ENCODE results near the gene TSTD2.
"Not testable (repeated sequence)": the region's sequence is repeated elsewhere in the genome, so short reads cannot be mapped to it uniquely, and the experiment has no call there.

TSTD2 gene

DNA sequence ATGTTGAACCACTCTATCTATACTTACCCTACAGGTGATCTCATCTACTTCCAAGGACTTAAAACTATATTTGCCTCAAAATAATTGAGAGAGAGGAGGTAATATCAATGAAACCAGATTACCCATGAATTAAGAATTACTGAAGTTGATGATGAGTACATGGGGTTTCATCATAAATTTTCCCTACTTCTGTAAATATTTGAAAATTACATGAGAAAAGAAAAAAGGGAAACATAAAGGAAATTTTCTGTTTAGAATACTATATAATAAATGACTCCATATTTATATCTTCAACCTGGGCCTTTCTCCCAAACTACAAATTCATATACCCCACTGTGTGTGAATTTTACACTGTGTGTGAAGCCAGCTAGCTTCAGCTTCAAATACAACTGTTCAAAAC lies 2.6 kb downstream of the TSTD2 start:
- DNase-seq (ENCODE audit: low read depth): no peak

DNA sequence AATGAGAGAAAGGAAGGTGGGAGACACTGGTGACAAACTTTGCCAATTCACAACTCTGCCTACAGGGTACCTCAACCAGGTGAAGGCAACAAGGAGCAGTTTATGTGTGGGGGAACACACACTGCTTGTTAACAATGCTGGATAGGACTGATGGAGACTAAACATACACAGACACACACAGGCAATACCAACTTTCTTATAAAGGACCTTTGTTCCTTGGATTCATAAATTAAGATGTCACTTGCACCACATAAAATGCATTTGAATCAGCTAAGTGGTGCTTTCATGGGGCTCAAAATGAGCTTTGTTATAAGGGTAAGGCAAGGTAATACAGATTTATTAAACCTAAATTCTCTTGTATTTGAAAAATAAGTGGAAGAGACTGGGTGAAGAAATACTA lies 4.0 kb downstream of the TSTD2 start:
- DNase-seq (ENCODE audit: low read depth): no peak

DNA sequence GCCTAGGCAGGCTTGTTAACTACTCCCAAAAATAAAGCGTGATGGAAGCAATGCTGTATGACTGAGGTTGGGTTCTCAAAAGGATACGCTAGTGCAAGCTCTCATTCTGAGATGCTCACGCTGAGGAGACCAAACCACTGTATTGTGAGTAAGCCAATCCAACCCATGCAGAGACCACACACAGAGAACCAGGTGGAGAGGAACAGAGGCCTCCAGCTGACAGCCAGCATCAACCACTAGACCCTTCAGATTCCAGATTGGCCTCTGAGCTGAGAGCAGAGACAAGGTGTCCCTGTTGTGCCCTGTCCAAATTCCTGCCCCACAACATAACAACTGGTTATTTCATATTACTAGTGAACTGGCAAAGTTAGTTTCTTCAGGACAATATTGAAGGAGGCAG lies 4.5 kb downstream of the TSTD2 start:
- DNase-seq (ENCODE audit: low read depth): no peak

DNA sequence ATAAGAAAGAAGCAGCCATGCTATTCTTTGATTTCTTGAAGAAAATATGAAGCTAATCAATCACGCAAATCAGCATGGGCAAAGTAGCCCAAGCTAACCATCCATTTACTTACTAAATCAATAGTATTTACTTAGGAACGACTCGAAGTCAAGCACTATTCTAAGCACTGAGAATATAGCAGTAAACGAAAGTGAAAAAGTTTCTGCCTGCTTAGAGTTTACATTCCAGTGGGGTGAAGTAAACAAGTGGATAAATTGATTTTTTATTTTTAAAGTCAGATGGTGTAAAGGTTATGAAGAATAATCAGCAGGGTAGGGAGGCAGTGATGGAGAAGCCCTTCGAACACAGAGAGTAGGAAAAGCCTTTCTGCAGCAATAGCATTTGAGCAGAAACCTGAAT lies 5.5 kb downstream of the TSTD2 start:
- no peak for DNase-seq (ENCODE audit: low read depth)

DNA sequence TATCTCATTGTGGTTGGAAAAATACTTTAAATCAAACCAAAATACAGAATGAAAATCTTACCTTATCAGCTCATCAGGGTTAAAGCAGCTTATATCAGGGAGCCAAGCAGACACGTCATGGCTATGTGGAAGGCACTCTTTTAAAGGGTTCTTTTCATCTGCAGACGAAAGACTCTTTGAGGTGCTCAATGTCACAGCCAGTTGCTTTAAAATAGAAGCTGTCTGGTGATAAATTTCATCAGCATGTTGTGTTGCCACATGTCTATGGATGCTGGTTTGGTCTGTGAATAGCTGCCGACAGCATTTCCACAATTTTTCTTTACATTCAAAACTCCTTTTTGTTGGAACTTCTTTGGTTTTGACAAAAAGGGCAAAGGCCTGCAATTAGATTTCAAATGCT lies 7.5 kb downstream of the TSTD2 start:
- no peak for DNase-seq (ENCODE audit: low read depth)

DNA sequence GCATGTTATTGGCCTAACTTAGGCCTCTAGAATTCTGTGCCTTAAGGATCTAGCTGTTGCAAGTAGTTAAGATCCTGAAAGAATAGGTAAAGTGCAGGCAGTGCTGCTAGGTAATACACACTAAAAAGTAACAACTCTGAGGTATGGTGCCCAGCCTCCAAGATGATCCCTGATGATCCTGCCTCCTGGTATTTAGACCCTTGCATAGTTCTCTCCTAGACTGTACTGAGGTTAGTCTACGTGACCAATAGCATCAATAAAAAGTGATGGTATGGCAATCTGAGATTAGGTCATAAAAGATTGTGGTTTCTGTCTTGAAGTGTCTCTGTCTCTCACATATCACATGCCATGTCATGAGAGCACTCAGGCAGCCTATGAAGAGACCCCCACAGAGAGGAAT lies 9.2 kb downstream of the TSTD2 start:
- no peak for DNase-seq (ENCODE audit: low read depth)

DNA sequence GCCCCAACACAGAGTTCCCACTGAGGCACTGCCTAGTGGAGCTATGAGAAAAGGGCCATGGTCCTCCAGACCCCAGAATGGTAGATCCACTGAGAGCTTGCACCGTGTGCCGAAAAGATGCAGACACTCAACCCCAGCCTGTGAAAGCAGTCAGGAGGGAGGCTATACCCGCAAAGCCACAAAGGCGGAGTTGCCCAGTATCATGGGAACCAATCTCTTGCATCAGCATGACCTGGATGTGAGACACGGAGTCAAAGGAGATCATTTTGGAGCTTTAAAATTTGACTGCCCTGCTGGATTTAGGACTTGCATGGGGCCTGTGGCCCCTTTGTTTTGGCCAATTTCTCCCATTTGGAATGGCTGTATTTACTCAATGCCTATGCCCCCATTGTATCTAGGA lies 10.7 kb downstream of the TSTD2 start:
- DNase-seq (ENCODE audit: low read depth): not testable (repeated sequence)

DNA sequence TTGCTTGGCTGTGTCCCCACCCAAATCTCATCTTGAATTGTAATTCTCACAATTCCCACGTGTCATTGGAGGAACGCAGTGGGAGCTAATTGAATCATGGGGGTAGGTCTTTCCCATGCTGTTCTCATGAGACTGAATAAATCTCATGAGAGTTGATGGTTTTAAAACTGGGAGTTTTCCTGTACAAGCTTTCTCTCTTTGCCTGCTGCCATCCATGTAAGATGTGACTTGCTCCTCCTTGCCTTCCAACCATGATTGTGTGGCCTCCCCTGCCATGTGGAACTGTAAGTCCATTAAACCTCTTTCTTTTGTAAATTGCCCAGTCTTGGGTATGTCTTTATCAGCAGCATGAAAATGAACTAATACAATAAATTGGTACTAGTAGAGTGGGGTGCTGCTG lies 13.1 kb downstream of the TSTD2 start:
- DNase-seq (ENCODE audit: low read depth): not testable (repeated sequence)

DNA sequence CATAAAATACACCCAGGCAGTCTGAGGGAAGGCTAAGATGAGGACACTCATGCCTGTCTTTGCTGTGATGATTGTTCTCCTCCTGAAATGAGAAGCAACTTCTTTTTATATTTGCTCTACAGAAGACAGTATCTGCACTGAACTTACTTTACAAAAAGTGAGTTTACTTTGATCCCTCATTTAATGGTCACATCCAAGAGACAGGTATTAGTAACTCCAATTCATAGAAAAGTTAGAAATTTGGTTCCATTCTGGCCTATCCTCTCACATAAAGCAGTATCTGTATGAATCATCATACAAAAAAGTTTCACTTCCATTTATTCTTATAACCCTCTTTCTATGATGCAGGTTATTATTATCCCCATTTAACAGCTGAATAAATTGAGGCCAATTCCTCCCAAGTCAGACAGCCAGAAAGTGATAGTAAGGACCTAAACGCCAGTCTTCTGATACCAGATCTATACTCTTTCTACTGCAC lies 15.2 kb downstream of the TSTD2 start:
- DNase-seq (ENCODE audit: low read depth): no peak

DNA sequence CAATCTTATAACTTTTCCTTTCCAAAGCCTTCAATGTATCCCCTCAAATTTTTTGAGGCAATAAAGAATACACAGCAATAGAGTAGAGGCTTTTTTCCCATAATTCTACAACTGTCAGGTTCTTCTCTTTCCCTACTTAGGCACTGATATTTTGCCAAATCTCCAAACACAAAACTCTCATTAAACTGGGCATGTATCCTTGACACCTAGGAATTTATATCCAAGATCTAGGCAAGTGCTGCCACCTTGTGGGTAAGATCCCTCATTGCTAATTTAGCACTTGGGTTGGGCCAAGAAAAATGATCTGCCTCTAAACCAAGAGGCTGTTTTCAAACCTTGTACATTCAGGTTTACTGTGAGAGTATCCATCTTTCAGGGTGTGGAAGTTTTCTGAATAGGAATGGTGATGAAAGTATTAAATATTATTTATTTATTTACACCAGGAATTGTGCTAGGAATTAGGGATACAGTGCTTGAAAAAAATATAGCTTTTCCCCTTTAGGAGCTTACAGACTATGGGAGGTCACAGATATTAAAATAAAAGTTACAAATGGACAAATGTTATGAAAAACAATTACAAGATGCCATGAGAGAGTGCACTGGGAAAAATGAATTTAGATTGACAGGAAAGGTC lies 17.6 kb downstream of the TSTD2 start:
- peak; percentile 38 for DNase-seq (ENCODE audit: low read depth)

DNA sequence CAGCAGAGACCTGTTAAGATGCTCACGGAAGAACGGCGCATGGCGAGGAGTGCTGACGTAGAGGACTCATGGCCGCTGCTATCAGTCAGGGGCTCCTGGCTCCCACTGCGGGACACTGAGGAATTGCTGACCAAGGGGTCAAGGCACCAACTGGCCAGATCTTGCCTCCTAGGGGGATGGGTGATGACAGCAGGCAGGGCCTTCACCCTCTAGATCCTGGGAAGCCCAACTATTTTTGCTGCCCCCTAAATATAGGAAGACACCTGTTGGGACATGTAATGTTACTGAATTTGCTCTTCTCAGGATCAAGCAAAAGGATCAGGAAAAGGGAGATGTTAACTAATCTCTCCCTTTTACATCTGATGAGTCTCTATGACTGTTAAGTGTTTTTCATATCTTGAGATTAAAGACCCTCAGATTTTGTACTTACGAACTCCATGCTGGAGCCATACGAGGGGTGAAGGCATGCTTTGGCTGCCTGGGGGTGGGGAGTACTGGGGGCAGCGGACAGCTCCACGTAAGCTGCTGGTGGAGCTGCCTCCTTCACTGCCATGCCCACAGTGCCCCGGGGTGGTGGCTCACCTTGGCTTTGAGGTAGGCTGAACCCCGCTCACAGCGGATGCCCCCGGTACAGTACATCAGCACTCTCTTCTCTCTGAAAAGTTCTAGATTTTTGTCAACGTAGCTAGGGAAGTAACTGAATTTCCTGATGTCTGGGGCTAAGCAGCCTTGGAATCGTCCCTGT lies 28.1 kb downstream of the TSTD2 start:
- DNase-seq (ENCODE audit: low read depth): no peak

DNA sequence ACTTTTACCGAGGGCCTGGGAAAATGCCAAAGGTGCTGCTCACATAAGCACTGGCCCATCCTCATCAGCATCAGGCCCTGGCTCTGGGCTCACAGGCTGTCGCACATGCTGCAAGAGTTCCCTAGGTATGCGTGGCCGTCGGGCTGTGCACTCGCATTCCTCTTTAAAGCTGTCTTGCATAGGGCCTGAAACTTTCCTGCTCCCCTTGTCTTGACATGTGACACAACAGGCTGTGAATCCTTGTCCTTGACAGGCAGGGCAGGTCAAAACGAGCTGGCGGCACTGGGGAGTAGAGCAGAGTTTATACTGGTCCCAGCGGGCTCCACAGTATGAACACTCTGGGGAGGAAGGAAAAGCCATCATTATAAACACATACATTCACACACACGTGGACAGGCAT lies 30.7 kb downstream of the TSTD2 start:
- DNase-seq (ENCODE audit: low read depth): no peak

DNA sequence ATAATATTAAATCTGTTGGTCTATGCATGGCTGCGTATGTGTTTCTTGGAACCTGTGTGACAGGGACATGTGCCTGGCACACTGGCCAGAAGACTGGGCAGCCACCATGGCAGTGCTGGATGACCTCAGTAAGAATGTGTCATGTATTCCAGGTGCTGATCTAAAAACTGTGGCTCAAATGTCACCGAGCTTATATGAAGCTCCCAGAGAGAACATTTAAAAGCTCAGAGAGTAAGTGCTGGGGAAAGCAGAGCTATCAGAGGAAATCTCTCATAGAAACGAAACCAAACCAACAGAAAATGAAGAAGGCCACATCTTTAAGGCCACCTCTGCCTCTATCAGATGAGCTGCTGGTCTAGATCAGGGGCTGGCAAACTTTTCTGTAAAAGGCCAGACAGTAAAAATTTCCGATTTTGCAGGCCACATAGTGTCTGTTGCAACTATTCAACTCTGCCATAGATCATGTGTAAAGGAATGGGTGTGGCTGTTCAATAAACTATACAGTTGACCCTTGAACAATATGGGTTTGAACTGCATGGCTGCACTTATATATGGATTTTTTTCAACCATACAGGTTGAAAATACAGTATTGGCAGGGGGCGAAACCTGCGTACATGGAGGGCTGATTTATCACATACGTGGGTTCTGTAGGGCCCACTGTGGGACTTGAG lies 31.8 kb downstream of the TSTD2 start:
- no peak for DNase-seq (ENCODE audit: low read depth)

DNA sequence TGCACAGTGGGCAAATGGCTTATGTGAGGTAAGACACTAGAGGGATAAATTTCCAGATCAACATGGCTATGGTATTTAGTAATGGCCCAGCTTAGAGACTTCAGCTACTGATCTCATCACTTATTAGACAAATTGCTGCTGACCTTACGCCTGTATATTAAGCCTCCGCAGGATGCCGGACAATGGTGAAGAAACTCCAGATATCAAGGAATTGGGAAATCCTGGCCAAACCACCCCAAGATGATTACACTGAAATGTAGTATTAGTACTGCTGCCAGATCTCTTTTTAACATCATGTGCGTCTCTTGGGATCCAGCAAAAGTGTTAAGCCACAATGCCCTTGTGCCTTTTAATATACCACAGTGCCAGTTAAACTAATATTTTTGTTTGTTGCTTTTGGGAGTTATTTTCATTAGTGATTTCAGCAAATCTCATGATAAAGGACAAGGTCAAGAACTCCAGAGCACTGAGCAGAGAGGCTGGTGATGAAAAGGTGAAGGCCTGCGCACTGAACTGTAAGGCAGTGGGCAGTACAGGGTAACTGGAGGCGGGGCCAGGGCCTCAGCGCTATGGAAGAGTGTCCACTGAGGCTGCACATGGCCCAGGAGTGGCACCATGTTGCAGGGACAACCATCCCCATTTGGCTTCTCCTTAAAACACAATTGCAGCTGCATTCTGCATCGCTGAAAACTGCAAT lies 32.5 kb downstream of the TSTD2 start:
- DNase-seq (ENCODE audit: low read depth): no peak

DNA sequence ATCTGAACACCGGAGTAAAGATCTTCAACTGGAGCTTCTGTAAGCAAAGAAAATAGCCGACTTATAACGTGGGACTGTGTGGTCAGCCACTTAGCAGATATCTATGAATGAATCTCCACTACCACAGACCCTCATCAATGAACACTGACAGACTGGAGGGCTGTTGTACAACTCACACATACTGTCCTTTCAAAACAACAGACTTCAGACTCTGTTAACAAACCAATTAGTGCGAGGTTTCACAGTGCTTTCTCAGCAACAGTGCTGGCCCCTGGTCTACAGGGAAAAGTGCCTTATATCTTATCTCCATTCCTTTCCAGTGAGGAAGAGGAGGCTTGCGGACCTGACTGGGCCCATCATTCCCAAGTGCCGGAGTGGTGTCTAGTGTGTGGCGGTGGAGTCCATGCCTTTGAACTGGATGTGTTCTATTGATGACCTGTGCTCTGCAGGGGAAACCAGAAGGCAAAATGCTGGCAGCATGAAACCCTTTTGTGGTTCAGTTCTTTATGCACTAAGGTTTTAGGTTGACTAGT lies 33.8 kb downstream of the TSTD2 start:
- no peak for DNase-seq (ENCODE audit: low read depth)

DNA sequence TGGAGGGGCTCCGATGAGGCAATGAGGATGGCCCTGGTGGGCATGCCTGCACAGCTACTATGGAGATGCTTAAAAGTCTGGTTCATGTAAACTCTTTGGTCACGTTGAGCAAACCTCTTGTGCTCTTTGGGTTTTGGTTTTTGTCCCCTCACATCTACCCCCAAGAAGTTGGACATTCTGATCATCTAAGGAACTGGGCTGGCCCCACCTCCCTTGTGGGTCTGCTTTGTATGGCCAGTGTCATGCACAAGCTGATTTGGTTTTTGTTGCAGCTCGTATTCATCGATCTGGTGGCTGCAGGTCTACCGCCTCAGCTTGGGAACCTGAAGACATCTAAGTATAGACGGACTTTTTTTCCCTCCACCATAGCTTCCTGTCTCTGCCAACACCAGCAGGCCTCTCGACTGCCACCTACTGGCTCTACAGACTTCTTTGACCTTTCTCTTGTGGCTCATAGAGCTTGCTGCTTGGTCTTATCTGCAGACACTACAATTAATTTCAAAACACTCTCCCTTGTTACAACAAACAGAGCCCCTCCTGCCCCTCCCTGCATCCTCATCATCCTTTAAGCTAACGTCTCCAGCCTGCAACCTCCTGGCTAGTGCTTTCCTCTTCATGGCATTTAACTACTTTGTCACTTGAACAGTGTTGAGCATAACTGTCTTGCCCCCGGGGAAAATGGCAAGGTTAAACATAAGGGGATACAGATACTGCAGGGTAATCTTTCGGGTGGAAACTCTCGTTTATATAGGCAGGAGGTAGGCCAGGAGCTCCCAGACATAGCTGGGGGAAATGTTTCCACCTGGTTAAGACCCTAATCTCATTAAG lies 34.5 kb downstream of the TSTD2 start:
- peak; percentile 51 for DNase-seq (ENCODE audit: low read depth)

DNA sequence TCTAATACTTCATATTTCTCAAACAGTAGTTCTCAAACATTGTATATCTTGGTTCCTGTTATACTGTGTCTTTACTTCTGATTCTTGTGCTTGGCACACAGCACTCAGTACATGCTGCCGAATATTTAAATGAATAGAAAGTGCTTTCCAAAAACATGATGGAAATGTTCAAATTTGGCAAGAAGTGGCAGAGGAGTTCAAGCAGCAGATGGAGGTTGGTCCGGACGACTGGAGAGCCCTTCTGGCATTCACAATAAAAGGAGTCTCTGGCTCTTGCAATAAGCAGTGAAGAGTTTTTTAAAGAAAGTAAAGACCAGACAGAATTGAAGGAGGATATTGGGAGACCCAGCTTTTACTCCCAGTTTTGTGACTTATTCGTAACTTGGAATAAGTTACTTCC lies 36.3 kb downstream of the TSTD2 start:
- DNase-seq (ENCODE audit: low read depth): no peak

DNA sequence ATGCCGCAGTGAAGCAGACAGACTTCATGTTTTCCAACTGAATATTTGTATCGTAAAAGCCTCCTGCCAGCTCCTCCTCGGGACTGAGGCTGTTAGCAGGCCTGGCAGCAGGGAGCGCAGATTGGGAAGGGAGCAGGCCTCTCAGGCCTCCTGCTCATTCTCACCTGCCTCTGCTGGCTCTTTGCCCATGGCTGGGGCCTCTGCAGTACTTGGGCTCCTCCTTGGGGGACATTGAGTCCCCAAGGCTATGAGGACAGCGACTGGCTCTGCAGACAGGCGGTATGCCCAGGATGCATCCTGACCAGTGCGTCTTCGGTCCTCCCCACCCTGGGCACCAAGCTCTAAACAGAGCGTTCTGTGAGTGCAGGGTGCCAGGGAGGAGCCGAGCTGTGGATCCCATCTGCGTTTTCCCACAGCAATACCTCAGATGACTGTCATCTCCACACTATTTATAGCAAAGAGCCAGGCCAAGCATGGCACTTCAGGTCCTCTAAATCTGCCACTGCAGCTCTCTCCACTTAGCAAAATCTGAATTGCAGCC lies 38.7 kb downstream of the TSTD2 start:
- no peak for DNase-seq (ENCODE audit: low read depth)

DNA sequence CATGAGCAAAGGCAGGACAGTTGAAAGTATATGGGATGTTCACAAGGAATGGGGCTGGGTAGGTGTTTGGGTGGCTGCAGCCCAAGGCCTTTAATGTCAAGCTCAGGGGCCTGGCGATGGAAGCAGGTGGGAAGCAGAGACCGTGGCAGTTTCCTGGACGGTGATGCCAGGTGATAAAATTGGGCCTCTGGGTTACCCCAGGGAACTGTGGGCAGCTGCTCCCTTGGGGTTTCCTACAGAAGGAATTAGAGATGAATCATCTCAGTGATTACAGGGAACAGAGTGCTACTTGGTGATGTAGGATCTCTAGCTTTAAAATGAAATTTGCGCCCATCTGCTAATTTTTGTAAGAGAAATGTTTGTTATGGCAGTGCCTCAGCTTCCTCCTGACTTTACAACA lies 39.2 kb downstream of the TSTD2 start:
- DNase-seq (ENCODE audit: low read depth): no peak

DNA sequence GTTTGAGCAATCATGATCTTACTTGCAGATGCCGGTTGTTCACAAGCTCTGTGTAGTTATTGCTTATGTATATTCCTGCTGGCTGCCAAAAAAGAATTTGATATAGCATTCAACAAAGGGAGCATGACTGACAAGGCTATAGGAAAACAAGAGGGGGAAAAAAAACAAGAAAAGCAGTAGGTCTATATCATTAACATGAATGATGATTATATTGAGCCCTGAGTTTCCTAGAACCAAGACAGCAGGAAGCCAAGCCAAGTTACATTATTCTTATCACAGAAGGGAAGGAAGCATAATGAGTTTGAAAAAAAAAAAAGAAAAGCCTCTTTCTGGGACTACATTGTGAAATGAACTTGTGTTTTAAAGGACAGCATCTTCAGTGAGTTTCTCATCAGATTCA lies 41.0 kb downstream of the TSTD2 start:
- DNase-seq (ENCODE audit: low read depth): no peak

DNA sequence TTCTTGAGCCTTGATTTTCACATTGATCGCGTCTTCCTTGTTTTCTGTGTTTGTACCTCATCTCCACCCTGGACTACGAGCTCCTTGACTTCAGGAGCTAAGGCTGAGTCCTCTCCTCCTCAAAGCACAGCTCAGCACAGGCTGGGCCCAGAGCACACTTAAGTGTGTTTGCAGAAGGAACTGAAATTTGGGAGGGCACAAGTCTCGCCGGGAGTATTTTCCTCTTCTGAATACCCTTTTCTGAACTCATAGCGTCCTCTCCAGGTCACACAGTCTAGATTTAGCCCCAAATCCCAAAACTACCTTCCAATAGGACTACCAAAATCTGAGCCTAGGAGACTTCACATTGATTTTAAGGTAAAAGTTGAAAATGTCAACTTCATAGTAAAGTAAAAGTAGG lies 41.6 kb downstream of the TSTD2 start:
- no peak for DNase-seq (ENCODE audit: low read depth)
